ENCODE data around the gene SYNJ2. TPM values are rescaled to one million over a fixed set of nuclear protein-coding genes. Genes with fewer than 3 reads are reported as not detected.

The SYNJ2 gene
- total and polyA plus RNA-seq, 2 experiments from 2014 or later, result 20.5 to 28.6 TPM

- H4K20me1 ChIP-seq (ENCODE audit: insufficient read depth), result no peaks in the 10 kb centered on the region
- DNase-seq, result no peak
- H3K9me3 ChIP-seq (ENCODE audit: low read depth), result no peaks in the 10 kb centered on the region
- no peaks in the 10 kb centered on the region for H3K9me2 ChIP-seq (ENCODE audit: insufficient read depth)
- H3K4me3 ChIP-seq, result no peak overlapping the region
- peaks cover 50% of the 10 kb centered on the region for H3F3A ChIP-seq (ENCODE audit: insufficient read depth)
- TF ChIP-seq EZH2 (IDR thresholded peaks at IDR 0.05; ENCODE audit: insufficient read depth, poor library complexity, severe bottlenecking) (no peak), EZH2phosphoT487 (IDR thresholded peaks at IDR 0.05; ENCODE audit: insufficient read depth, low read depth) (no peak)
- H3K9ac ChIP-seq, result no peak overlapping the region
- H3K27me3 ChIP-seq (replicated peaks; ENCODE audit: insufficient read depth), result no peaks in the 10 kb centered on the region
- H3K79me2 ChIP-seq (ENCODE audit: insufficient read depth), result peaks cover 83% of the 10 kb centered on the region
- 98 to 99% methylated on average over 12 of the region's 12 CpGs for WGBS, 2 experiments (ENCODE audit: low coverage in 1 of 2, low lambda C conversion rate in 2 of 2, missing lambda C conversion rate in 2 of 2)
- H3K4me2 ChIP-seq (ENCODE audit: unreplicated experiment), result no peak overlapping the region
- H3K36me3 ChIP-seq (ENCODE audit: low read depth), result peaks cover 11% of the 10 kb centered on the region; the same call in 1 of the 2 replicates
- in situ Hi-C loops (cut with MboI), result no loop called here
- H2AFZ ChIP-seq, result no peak overlapping the region
- H3K27ac ChIP-seq, result no peak overlapping the region
- peaks cover 38% of the 10 kb centered on the region for H3K4me1 ChIP-seq (ENCODE audit: insufficient read depth)
Observed at GRCh38 chr6:158037021-158037420, 55.4 kb downstream of the SYNJ2 start.

DNA sequence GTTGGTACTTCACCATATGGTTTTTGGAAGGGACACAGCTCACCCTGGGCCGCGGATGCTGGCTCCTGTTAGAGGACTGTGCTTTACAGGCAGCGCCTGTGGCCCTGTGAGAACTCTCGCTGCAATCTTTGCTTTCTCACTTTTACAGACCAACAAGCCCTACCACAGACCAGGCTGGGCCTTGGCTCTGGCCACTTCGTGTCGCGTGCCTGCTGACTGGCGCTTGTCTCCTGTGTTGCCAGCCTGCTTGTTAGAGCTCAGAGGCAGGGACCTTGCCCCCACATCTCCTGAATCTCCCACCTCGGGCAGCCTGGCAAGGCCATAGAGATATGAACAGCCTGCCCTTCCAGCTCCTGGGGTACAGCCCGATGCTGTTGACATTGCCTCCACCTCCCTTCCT, 56.1 kb downstream of the SYNJ2 start:
- Histone ChIP-seq H3K27me3 (replicated peaks; ENCODE audit: insufficient read depth) (no peaks in the 10 kb centered on the region), H3K27ac (no peak overlapping the region), H3K9me2 (ENCODE audit: insufficient read depth) (no peaks in the 10 kb centered on the region), H2AFZ (no peak overlapping the region), H3K9me3 (ENCODE audit: low read depth) (no peaks in the 10 kb centered on the region), H3F3A (ENCODE audit: insufficient read depth) (peaks cover 50% of the 10 kb centered on the region), H3K79me2 (ENCODE audit: insufficient read depth) (peaks cover 80% of the 10 kb centered on the region), H3K4me2 (ENCODE audit: unreplicated experiment) (no peak overlapping the region), H4K20me1 (ENCODE audit: insufficient read depth) (no peaks in the 10 kb centered on the region), H3K9ac (no peak overlapping the region), H3K4me1 (ENCODE audit: insufficient read depth) (peaks cover 38% of the 10 kb centered on the region), H3K36me3 (ENCODE audit: low read depth) (peaks cover 11% of the 10 kb centered on the region; the same call in 1 of the 2 replicates), H3K4me3 (no peak overlapping the region)
- WGBS, 2 experiments (ENCODE audit: low coverage in 1 of 2, low lambda C conversion rate in 2 of 2, missing lambda C conversion rate in 2 of 2), result 96 to 97% methylated on average over 10 of the region's 10 CpGs
- no peak for DNase-seq
- TF ChIP-seq EZH2 (IDR thresholded peaks at IDR 0.05; ENCODE audit: insufficient read depth, poor library complexity, severe bottlenecking), result no peak
- in situ Hi-C loops (cut with MboI), result no loop called here

- no peak for TF ChIP-seq EZH2 (IDR thresholded peaks at IDR 0.05; ENCODE audit: insufficient read depth, poor library complexity, severe bottlenecking)
- TF ChIP-seq EZH2phosphoT487 (IDR thresholded peaks at IDR 0.05; ENCODE audit: insufficient read depth, low read depth), result no peak
- Histone ChIP-seq H3K27ac (no peak overlapping the region), H4K20me1 (ENCODE audit: insufficient read depth) (no peaks in the 10 kb centered on the region), H3K4me2 (ENCODE audit: unreplicated experiment) (no peak overlapping the region), H3K9ac (no peak overlapping the region), H3F3A (ENCODE audit: insufficient read depth) (peaks cover 46% of the 10 kb centered on the region), H3K79me2 (ENCODE audit: insufficient read depth) (peaks cover 80% of the 10 kb centered on the region), H3K9me2 (ENCODE audit: insufficient read depth) (no peaks in the 10 kb centered on the region), H3K36me3 (ENCODE audit: low read depth) (peaks cover 11% of the 10 kb centered on the region; the same call in 1 of the 2 replicates), H3K27me3 (replicated peaks; ENCODE audit: insufficient read depth) (no peaks in the 10 kb centered on the region), H3K9me3 (ENCODE audit: low read depth) (no peaks in the 10 kb centered on the region), H2AFZ (no peak overlapping the region), H3K4me3 (no peak overlapping the region), H3K4me1 (ENCODE audit: insufficient read depth) (peaks cover 41% of the 10 kb centered on the region)
- in situ Hi-C loops (cut with MboI), result no loop called here
- 93 to 98% methylated on average over 18 to 21 of the region's 21 CpGs for WGBS, 2 experiments (ENCODE audit: low coverage in 1 of 2, low lambda C conversion rate in 2 of 2, missing lambda C conversion rate in 2 of 2)
- DNase-seq, result no peak
Observed at GRCh38 chr6:158038291-158039177, 56.9 kb downstream of the SYNJ2 start.

DNA sequence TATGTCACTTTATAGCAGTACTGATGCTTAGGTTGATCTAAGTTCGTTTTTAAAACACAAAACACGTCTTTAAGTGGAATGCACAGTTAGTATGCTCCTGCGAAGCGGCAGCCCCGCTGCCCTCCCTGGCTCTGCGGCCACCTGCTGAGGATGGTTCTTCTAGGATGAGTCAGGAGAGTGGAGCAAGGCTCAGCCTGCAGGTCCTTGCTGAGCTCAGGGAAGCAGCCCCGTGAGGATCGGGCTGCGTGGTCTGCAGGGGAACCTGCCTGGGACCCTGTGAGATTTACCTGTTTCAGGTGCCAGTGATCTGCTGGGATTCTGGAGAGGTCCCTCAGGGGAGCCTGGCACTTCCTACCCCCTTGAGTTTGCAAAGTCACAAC, 57.5 kb downstream of the SYNJ2 start:
- WGBS, 2 experiments (ENCODE audit: low coverage in 1 of 2, low lambda C conversion rate in 2 of 2, missing lambda C conversion rate in 2 of 2), result 89 to 94% methylated on average over 9 of the region's 9 CpGs
- H3K36me3 ChIP-seq (ENCODE audit: low read depth), result peaks cover 11% of the 10 kb centered on the region; the same call in 1 of the 2 replicates
- H3K9ac ChIP-seq, result peak overlapping the region; percentile 64; the same call in 1 of the 2 replicates
- no peak for TF ChIP-seq EZH2phosphoT487 (IDR thresholded peaks at IDR 0.05; ENCODE audit: insufficient read depth, low read depth)
- no peak for TF ChIP-seq EZH2 (IDR thresholded peaks at IDR 0.05; ENCODE audit: insufficient read depth, poor library complexity, severe bottlenecking)
- no peak overlapping the region for H3K27ac ChIP-seq
- H3K79me2 ChIP-seq (ENCODE audit: insufficient read depth), result peaks cover 74% of the 10 kb centered on the region
- H3F3A ChIP-seq (ENCODE audit: insufficient read depth), result peaks cover 47% of the 10 kb centered on the region
- no peak overlapping the region for H2AFZ ChIP-seq
- in situ Hi-C loops (cut with MboI), result no loop called here
- H3K9me3 ChIP-seq (ENCODE audit: low read depth), result no peaks in the 10 kb centered on the region
- no peaks in the 10 kb centered on the region for H3K27me3 ChIP-seq (replicated peaks; ENCODE audit: insufficient read depth)
- H4K20me1 ChIP-seq (ENCODE audit: insufficient read depth), result no peaks in the 10 kb centered on the region
- H3K9me2 ChIP-seq (ENCODE audit: insufficient read depth), result no peaks in the 10 kb centered on the region
- H3K4me1 ChIP-seq (ENCODE audit: insufficient read depth), result peaks cover 41% of the 10 kb centered on the region
- no peak for DNase-seq
- H3K4me3 ChIP-seq, result no peak overlapping the region
- H3K4me2 ChIP-seq (ENCODE audit: unreplicated experiment), result no peak overlapping the region
